ENCODE measurements around the gene ANKRD11. TPM values are rescaled to one million over a fixed set of nuclear protein-coding genes. Genes with fewer than 3 reads are reported as not detected.
"Not testable (repeated sequence)": the region's sequence is repeated elsewhere in the genome, so short reads cannot be mapped to it uniquely, and the experiment has no call there.

The ANKRD11 gene
- polyA plus RNA-seq, 4 donors, result 48.4 to 86.7 (median 65.5) TPM

DNA sequence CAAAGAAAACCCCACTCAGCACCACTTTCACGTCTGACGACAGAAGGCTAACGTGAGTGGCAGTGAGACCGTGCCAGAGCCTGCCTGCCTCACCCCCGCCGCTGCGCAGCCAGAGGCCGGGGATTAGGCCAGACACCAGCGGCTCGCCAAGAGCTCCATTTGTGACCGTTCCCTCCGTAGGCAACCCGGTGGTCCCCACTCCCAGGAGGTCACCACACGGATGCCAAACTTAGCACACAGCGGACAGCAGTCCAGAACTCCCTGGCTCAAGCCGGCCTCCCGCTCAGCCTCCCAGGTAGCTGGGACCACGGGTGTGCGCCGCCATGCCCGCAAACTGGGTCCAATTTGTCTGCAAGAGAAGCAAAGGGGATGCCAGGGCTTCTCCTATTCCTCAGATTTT is 104.6 kb downstream of the ANKRD11 start:
- H3K9me3 ChIP-seq (ENCODE audit: control insufficient read depth in 2 of 2, insufficient read depth in 1 of 2, low read depth in 1 of 2, low read length in 1 of 2), result no peaks in the 10 kb centered on the region
- DNase-seq, result no peak
- no peak overlapping the region for H3K27ac ChIP-seq (ENCODE audit: low read depth in 1 of 3, low read length in 2 of 3)
- H3K36me3 ChIP-seq (ENCODE audit: control insufficient read depth in 3 of 3, insufficient read depth in 2 of 3, low read depth in 1 of 3, low read length in 3 of 3), result peaks cover 0 to 28% (median 0%) of the 10 kb centered on the region in 3 donors
- FAIRE-seq, result no peak
- no peaks in the 10 kb centered on the region for H3K27me3 ChIP-seq (ENCODE audit: control insufficient read depth in 3 of 3, insufficient read depth in 3 of 3, low read length in 3 of 3)
- H3K4me3 ChIP-seq (ENCODE audit: low read depth in 1 of 3, low read length in 3 of 3), result no peak overlapping the region
- peaks cover 6 to 11% (median 8%) of the 10 kb centered on the region in 3 donors for H3K4me1 ChIP-seq (ENCODE audit: control insufficient read depth in 3 of 3, insufficient read depth in 2 of 3, low read depth in 1 of 3, low read length in 2 of 3)
- 94 to 95% (median 95%) methylated on average over 21 of the region's 21 CpGs for WGBS, 3 donors

DNA sequence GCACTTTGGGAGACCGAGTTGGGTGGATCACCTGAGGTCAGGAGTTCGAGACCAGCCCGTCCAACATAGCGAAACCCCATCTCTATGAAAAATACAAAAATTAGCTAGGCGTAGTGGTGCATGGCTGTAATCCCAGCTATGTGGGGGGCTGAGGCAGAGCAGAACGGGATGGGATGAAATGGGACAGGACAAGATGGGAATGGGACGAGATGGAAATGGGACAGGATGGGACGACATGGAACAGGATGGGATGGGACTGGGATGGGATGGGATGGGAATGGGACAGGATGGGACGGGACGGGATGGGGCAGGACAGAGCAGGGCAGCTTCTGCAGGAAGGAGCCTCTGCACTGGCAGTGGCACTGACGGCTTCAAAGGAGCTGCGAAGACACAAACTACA is 106.1 kb downstream of the ANKRD11 start:
- Histone ChIP-seq H3K27ac (ENCODE audit: low read depth in 1 of 3, low read length in 2 of 3) (no peak overlapping the region), H3K9me3 (ENCODE audit: control insufficient read depth in 2 of 2, insufficient read depth in 1 of 2, low read depth in 1 of 2, low read length in 1 of 2) (no peaks in the 10 kb centered on the region), H3K4me3 (ENCODE audit: low read depth in 1 of 3, low read length in 3 of 3) (no peak overlapping the region), H3K4me1 (ENCODE audit: control insufficient read depth in 3 of 3, insufficient read depth in 2 of 3, low read depth in 1 of 3, low read length in 2 of 3) (peaks cover 6 to 11% (median 8%) of the 10 kb centered on the region in 3 donors), H3K36me3 (ENCODE audit: control insufficient read depth in 3 of 3, insufficient read depth in 2 of 3, low read depth in 1 of 3, low read length in 3 of 3) (peaks cover 0 to 24% (median 0%) of the 10 kb centered on the region in 3 donors), H3K27me3 (ENCODE audit: control insufficient read depth in 3 of 3, insufficient read depth in 3 of 3, low read length in 3 of 3) (no peaks in the 10 kb centered on the region)
- DNase-seq, result no peak
- FAIRE-seq, result no peak
- WGBS, 3 donors, result 86 to 93% (median 90%) methylated on average over 12 of the region's 12 CpGs

DNA sequence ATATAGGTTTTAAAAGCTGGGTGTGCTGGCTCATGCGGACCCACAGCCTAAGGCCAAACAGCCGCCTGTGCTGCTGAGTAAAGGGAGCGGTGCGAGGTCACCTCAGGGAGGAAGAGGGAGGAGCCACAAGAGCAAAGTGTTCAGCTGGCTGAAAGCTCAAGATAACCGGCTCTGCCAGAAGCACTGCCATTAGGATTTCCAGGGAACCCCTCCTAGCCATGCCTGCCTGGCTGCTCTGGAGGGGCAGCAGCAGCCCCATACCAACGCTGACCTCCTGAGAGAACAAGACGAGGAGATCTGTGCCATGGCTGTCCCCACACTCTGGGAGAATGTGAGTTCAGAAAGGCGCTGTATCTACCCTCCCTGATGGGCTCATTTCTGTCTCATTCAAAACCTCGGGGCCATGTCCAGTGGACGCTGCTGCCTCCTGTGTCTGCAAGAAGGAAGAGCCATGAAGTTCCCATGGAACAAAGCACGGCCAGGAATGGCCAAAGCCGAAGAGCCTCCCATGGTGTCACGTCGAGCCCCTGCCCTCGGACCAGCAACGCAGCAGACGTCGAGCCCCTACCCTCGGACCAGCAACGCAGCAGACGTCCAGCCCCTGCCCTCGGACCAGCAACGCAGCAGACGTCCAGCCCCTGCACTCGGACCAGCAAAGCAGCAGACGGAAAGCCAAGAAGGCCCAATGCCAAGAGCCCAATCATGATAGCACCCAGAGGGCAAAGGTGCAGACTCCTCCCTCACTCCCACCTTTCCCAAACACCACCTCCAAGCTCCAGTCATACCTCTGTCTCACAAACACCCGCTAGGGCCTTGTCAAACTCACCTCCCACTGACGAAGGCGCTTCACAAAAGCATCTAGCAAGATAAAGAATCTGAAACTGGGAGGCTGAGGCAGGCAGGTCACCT is 107.0 kb downstream of the ANKRD11 start:
- Histone ChIP-seq H3K27me3 (ENCODE audit: control insufficient read depth in 3 of 3, insufficient read depth in 3 of 3, low read length in 3 of 3) (no peaks in the 10 kb centered on the region), H3K27ac (ENCODE audit: low read depth in 1 of 3, low read length in 2 of 3) (peak overlapping the region in 2 of 3 donors; percentile 65 to 88), H3K36me3 (ENCODE audit: control insufficient read depth in 3 of 3, insufficient read depth in 2 of 3, low read depth in 1 of 3, low read length in 3 of 3) (peaks cover 0 to 21% (median 0%) of the 10 kb centered on the region in 3 donors), H3K4me1 (ENCODE audit: control insufficient read depth in 3 of 3, insufficient read depth in 2 of 3, low read depth in 1 of 3, low read length in 2 of 3) (peaks cover 6 to 11% (median 8%) of the 10 kb centered on the region in 3 donors), H3K9me3 (ENCODE audit: control insufficient read depth in 2 of 2, insufficient read depth in 1 of 2, low read depth in 1 of 2, low read length in 1 of 2) (no peaks in the 10 kb centered on the region), H3K4me3 (ENCODE audit: low read depth in 1 of 3, low read length in 3 of 3) (peak overlapping the region in 1 of 3 donors; percentile 29)
- FAIRE-seq (no peak), DNase-seq (peak; percentile 77 to 92)
- 11 to 48% (median 32%) methylated on average over 29 of the region's 29 CpGs for WGBS, 3 donors

DNA sequence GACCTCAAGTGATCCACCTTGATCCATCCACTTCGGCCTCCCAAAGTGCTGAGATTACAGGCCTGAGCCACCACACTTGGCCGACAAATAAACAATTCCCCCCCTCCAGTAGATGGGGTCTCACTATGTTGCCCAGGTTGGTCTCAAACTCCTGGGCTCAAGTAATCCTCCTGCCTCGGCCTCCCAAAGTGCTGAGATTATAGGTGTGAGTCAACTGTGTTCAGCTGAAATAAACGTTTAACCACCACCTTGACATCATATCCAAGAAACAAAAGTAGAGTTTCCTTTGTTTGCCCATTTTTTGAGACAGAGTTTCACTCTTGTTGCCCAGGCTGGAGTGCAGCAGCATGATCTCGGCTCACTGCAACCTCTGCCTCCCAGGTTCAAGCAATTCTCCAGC is 107.8 kb downstream of the ANKRD11 start:
- H3K27ac ChIP-seq (ENCODE audit: low read depth in 1 of 3, low read length in 2 of 3), result peak overlapping the region in 2 of 3 donors; percentile 12 to 88
- H3K4me3 ChIP-seq (ENCODE audit: low read depth in 1 of 3, low read length in 3 of 3); DNase-seq; FAIRE-seq; H3K9me3 ChIP-seq (ENCODE audit: control insufficient read depth in 2 of 2, insufficient read depth in 1 of 2, low read depth in 1 of 2, low read length in 1 of 2); H3K27me3 ChIP-seq (ENCODE audit: control insufficient read depth in 3 of 3, insufficient read depth in 3 of 3, low read length in 3 of 3): not testable (repeated sequence)
- 44 to 67% (median 51%) methylated on average over 5 of the region's 5 CpGs for WGBS, 3 donors
- H3K36me3 ChIP-seq (ENCODE audit: control insufficient read depth in 3 of 3, insufficient read depth in 2 of 3, low read depth in 1 of 3, low read length in 3 of 3), result peaks cover 0 to 15% (median 0%) of the 10 kb centered on the region in 3 donors
- H3K4me1 ChIP-seq (ENCODE audit: control insufficient read depth in 3 of 3, insufficient read depth in 2 of 3, low read depth in 1 of 3, low read length in 2 of 3), result peaks cover 6 to 11% (median 8%) of the 10 kb centered on the region in 3 donors

DNA sequence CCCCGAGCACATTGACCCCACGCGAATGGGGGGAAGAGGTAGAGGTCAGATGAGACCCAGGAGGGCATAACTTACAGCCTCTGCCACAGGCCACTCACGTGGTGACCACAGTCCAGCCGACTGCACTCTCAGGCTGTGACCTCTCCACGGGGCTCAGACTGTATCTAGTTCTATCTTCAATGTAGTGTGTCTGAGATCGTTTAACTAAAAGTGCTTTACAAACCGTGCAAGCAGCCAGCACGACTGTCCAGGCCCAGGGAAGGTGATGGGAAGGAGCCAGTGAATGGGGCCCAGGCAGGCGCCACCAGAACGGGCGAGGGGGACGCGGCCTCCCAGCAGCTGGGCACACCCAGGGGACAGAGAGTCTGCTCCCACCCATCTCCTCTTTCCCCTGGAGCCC is 108.6 kb downstream of the ANKRD11 start:
- FAIRE-seq, result no peak
- Histone ChIP-seq H3K4me3 (ENCODE audit: low read depth in 1 of 3, low read length in 3 of 3) (no peak overlapping the region), H3K9me3 (ENCODE audit: control insufficient read depth in 2 of 2, insufficient read depth in 1 of 2, low read depth in 1 of 2, low read length in 1 of 2) (peaks cover 0 to 3% of the 10 kb centered on the region in 2 donors), H3K36me3 (ENCODE audit: control insufficient read depth in 3 of 3, insufficient read depth in 2 of 3, low read depth in 1 of 3, low read length in 3 of 3) (peaks cover 0 to 12% (median 0%) of the 10 kb centered on the region in 3 donors), H3K4me1 (ENCODE audit: control insufficient read depth in 3 of 3, insufficient read depth in 2 of 3, low read depth in 1 of 3, low read length in 2 of 3) (peaks cover 6 to 11% (median 8%) of the 10 kb centered on the region in 3 donors), H3K27me3 (ENCODE audit: control insufficient read depth in 3 of 3, insufficient read depth in 3 of 3, low read length in 3 of 3) (no peaks in the 10 kb centered on the region), H3K27ac (ENCODE audit: low read depth in 1 of 3, low read length in 2 of 3) (no peak overlapping the region)
- no peak for DNase-seq
- WGBS, 3 donors, result 70 to 76% (median 70%) methylated on average over 14 of the region's 14 CpGs

DNA sequence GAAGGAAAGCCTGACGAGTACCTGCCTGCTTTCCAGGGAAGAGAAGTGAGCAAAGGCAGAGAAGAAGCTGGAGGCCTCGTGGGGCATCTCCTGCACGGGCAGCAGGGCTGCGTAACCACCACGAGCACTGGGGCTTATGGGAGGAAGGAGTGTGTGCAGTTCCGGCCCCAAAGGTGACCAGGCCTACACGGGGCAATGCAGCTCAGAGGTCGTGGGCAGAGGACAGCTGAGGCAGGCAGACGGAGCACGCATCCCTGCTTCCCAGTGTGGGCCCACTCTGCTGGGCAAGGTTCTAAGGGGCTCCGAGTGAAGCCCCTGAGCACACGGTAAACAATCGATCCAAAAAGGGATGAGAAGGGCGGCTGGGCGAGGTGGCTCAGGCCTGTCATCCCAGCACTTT is 109.7 kb downstream of the ANKRD11 start:
- Histone ChIP-seq H3K27ac (ENCODE audit: low read depth in 1 of 3, low read length in 2 of 3) (no peak overlapping the region), H3K4me3 (ENCODE audit: low read depth in 1 of 3, low read length in 3 of 3) (no peak overlapping the region), H3K27me3 (ENCODE audit: control insufficient read depth in 3 of 3, insufficient read depth in 3 of 3, low read length in 3 of 3) (no peaks in the 10 kb centered on the region), H3K36me3 (ENCODE audit: control insufficient read depth in 3 of 3, insufficient read depth in 2 of 3, low read depth in 1 of 3, low read length in 3 of 3) (peaks cover 0 to 6% (median 0%) of the 10 kb centered on the region in 3 donors), H3K4me1 (ENCODE audit: control insufficient read depth in 3 of 3, insufficient read depth in 2 of 3, low read depth in 1 of 3, low read length in 2 of 3) (peaks cover 6 to 11% (median 8%) of the 10 kb centered on the region in 3 donors), H3K9me3 (ENCODE audit: control insufficient read depth in 2 of 2, insufficient read depth in 1 of 2, low read depth in 1 of 2, low read length in 1 of 2) (peaks cover 0 to 13% of the 10 kb centered on the region in 2 donors)
- FAIRE-seq (no peak), DNase-seq (no peak)
- 85 to 87% (median 85%) methylated on average over 15 of the region's 15 CpGs for WGBS, 3 donors

DNA sequence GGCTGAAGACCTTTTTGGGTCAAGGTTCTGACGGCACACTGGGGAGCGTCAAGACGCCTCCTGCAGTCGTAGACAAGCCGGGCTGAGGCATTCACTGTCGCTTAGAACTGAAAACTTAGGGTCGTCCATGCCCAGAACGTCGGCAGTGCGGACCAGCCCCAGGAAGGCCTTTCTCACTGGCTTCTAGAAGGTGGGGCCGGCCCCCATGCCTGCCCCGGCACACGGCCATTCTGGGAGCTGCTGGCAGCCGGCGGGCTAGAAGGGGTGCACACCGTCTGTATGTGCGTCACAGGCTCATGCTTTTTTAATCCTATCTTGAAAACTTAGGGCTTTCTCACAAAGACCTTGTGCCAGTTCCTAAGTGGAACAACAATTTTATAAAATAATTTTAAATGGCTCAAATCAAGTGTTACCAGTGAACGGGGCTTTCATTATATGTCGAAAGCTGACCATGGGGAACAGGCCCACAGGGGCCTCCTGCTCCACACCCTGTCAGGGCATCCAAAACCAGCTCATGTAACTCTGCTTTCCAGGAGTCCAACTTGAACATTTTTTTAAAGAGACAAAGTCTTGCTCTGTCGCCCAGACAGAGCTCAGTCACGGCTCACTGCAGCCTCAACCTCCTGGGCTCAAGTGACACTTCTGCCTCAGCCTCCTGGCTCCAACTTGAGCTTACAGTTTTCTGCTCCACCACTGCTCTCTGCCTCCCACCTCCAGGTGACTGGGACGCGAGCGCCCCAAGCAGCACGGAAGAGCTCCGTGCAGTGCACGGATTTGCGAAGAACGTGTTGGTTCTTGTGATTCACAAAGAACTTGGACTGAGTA is 111.2 kb downstream of the ANKRD11 start:
- DNase-seq, result no peak
- Histone ChIP-seq H3K27me3 (ENCODE audit: control insufficient read depth in 3 of 3, insufficient read depth in 3 of 3, low read length in 3 of 3) (no peaks in the 10 kb centered on the region), H3K27ac (ENCODE audit: low read depth in 1 of 3, low read length in 2 of 3) (no peak overlapping the region), H3K4me3 (ENCODE audit: low read depth in 1 of 3, low read length in 3 of 3) (no peak overlapping the region), H3K9me3 (ENCODE audit: control insufficient read depth in 2 of 2, insufficient read depth in 1 of 2, low read depth in 1 of 2, low read length in 1 of 2) (peaks cover 0 to 21% of the 10 kb centered on the region in 2 donors), H3K4me1 (ENCODE audit: control insufficient read depth in 3 of 3, insufficient read depth in 2 of 3, low read depth in 1 of 3, low read length in 2 of 3) (peaks cover 6 to 11% (median 8%) of the 10 kb centered on the region in 3 donors), H3K36me3 (ENCODE audit: control insufficient read depth in 3 of 3, insufficient read depth in 2 of 3, low read depth in 1 of 3, low read length in 3 of 3) (peaks cover 0 to 4% (median 0%) of the 10 kb centered on the region in 3 donors)
- no peak for FAIRE-seq
- 84 to 92% (median 90%) methylated on average over 29 of the region's 29 CpGs for whole genome bisulfite sequencing, 3 donors

DNA sequence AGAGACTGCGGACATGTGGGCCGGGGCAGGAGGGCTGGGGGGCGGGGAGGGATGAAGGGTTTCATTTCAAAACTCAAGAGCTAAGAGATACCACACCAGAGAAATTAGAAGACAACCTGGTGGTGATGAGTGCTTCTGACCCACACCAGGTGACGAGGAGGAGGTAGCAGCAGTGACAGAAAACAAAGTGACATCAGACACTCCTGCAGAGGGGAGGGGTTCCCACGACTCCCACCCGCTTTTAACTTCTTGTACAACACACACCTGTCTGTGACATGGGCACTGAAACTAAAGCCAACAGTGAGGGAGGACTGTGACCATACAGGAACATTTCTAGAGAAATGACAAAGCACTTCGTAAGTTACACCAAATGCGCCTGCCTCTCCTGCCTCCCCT is 112.9 kb downstream of the ANKRD11 start:
- Histone ChIP-seq H3K27ac (ENCODE audit: low read depth in 1 of 3, low read length in 2 of 3) (no peak overlapping the region), H3K9me3 (ENCODE audit: control insufficient read depth in 2 of 2, insufficient read depth in 1 of 2, low read depth in 1 of 2, low read length in 1 of 2) (peaks cover 0 to 21% of the 10 kb centered on the region in 2 donors), H3K4me1 (ENCODE audit: control insufficient read depth in 3 of 3, insufficient read depth in 2 of 3, low read depth in 1 of 3, low read length in 2 of 3) (no peaks in the 10 kb centered on the region), H3K27me3 (ENCODE audit: control insufficient read depth in 3 of 3, insufficient read depth in 3 of 3, low read length in 3 of 3) (no peaks in the 10 kb centered on the region), H3K36me3 (ENCODE audit: control insufficient read depth in 3 of 3, insufficient read depth in 2 of 3, low read depth in 1 of 3, low read length in 3 of 3) (peaks cover 0 to 18% (median 0%) of the 10 kb centered on the region in 3 donors), H3K4me3 (ENCODE audit: low read depth in 1 of 3, low read length in 3 of 3) (no peak overlapping the region)
- WGBS, 3 donors, result 86 to 92% (median 86%) methylated on average over 8 of the region's 8 CpGs
- no peak for DNase-seq
- no peak for FAIRE-seq

Data from small intestine (tissue), 7 donors.